Neutrophil (primary cell): ENCODE results near the gene TGFBR1.

Experiments used
- H3K27ac ChIP-seq: fragments of 200-600 bp; sonication (generic); 2 replicates; pipeline ENCODE4 v1.5.1; 2016; ENCODE audit warnings: mild to moderate bottlenecking, moderate library complexity
- H3K27me3 ChIP-seq: fragments of 200-600 bp; sonication (generic); 2 replicates; pipeline ENCODE4 v1.6.0; 2016; ENCODE audit warnings: mild to moderate bottlenecking
- H3K36me3 ChIP-seq: fragments of 200-600 bp; sonication (generic); 2 replicates; pipeline ENCODE4 v1.5.1; 2017
- H3K4me1 ChIP-seq, 2 experiments: fragments of 200-600 bp in 1 of 2; sonication (generic) in 1 of 2; 1 replicate in 1 of 2; 2 replicates in 1 of 2; pipeline versions ENCODE4 v1.5.1 to v1.6.1; 2013 to 2016; ENCODE audit warnings: low read depth in 1 of 2, low read length in 1 of 2, mild to moderate bottlenecking in 1 of 2, moderate library complexity in 1 of 2; ENCODE audit not compliant: control insufficient read depth in 1 of 2, insufficient read depth in 1 of 2
- H3K4me3 ChIP-seq, 2 experiments: fragments of 200-600 bp in 1 of 2; sonication (generic) in 1 of 2; 1 replicate in 1 of 2; 2 replicates in 1 of 2; pipeline ENCODE4 v1.5.1; 2013 to 2016; ENCODE audit warnings: low read depth in 1 of 2, low read length in 1 of 2, mild to moderate bottlenecking in 1 of 2, moderate library complexity in 1 of 2
- H3K9me3 ChIP-seq: fragments of 200-600 bp; sonication (generic); 2 replicates; pipeline ENCODE4 v1.5.1; 2016
- TF ChIP-seq, protein P1 (sequence below): fragments of 200-600 bp; sonication (generic); IDR thresholded peaks from 2 replicates; pipeline ENCODE4 v1.5.1; 2016; ENCODE audit warnings: antibody characterized with exemption

The TGFBR1 gene

DNA sequence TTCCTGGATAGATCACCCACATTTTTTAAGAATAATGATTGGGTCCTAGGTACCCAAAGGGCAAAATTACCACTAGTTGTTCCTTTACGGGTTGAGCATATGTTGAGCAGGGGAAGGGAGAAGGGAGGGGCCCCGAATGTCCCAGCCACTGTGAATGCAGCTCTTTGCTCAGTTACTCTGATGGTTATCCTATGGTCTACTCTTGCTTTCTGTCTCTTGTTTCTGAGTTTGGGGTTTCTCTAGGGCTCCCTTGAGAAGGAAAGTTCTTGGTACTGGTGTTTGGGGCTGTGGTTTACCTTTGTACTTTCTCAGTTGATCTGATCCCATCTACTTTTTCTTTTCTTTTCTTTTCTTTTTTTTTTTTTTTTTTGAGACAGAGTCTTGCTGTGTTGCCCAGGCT lies 61.2 kb downstream of the TGFBR1 start:
- Histone ChIP-seq H3K4me1 (peaks cover 0 to 11% of the 10 kb centered on the region in 2 experiments), H3K36me3 (no peaks in the 10 kb centered on the region), H3K4me3 (no peak overlapping the region), H3K27ac (no peak overlapping the region), H3K9me3 (no peaks in the 10 kb centered on the region), H3K27me3 (peaks cover 3% of the 10 kb centered on the region)
- TF ChIP-seq, protein P1, sequence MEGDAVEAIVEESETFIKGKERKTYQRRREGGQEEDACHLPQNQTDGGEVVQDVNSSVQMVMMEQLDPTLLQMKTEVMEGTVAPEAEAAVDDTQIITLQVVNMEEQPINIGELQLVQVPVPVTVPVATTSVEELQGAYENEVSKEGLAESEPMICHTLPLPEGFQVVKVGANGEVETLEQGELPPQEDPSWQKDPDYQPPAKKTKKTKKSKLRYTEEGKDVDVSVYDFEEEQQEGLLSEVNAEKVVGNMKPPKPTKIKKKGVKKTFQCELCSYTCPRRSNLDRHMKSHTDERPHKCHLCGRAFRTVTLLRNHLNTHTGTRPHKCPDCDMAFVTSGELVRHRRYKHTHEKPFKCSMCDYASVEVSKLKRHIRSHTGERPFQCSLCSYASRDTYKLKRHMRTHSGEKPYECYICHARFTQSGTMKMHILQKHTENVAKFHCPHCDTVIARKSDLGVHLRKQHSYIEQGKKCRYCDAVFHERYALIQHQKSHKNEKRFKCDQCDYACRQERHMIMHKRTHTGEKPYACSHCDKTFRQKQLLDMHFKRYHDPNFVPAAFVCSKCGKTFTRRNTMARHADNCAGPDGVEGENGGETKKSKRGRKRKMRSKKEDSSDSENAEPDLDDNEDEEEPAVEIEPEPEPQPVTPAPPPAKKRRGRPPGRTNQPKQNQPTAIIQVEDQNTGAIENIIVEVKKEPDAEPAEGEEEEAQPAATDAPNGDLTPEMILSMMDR, result no peak

DNA sequence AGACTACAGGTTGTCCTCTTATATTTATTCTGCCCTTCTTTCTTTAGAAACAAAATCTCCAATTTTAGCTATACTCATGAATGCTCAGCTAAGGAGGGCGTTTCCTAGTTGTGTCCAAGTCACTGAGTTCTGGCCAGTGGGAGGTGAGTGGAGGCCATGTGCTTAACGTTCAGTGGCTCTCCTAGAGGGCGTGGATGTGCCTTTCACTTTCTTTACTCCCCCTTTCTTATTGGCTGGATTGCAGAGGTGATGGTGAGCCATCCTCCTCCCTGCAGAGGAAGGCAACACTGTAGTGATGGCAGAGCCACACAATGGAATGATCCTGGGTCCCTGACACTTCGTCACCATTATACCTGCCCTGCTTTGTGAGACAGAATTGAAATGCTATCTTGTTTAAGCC lies 62.2 kb downstream of the TGFBR1 start:
- Histone ChIP-seq H3K4me3 (no peak overlapping the region), H3K27ac (no peak overlapping the region), H3K4me1 (peaks cover 0 to 11% of the 10 kb centered on the region in 2 experiments), H3K36me3 (no peaks in the 10 kb centered on the region), H3K9me3 (no peaks in the 10 kb centered on the region), H3K27me3 (no peaks in the 10 kb centered on the region)
- TF ChIP-seq, protein P1, result no peak

DNA sequence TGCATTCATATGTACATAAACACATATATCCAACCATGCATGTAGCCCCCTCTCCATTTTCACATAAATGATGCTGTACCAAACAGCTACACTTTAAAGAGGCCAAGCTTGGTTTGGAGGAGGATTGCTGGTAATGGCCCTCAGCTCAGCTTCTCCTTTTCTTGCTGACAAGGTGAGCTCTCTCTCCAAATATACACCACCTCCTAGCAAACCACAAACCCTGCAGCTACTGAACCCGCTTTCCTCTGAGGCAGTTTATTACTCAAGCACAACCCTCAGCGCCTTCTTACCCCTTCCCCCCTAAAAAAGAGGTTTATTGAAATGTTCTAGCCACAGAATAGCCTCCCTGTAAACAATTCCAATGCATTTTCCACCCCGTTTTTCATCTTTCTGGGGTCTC lies 62.8 kb downstream of the TGFBR1 start:
- H3K4me1 ChIP-seq, result peaks cover 0 to 11% of the 10 kb centered on the region in 2 experiments
- no peak overlapping the region for H3K4me3 ChIP-seq
- H3K27ac ChIP-seq, result no peak overlapping the region
- no peaks in the 10 kb centered on the region for H3K27me3 ChIP-seq
- H3K9me3 ChIP-seq, result no peaks in the 10 kb centered on the region
- TF ChIP-seq, protein P1, result no peak
- no peaks in the 10 kb centered on the region for H3K36me3 ChIP-seq

DNA sequence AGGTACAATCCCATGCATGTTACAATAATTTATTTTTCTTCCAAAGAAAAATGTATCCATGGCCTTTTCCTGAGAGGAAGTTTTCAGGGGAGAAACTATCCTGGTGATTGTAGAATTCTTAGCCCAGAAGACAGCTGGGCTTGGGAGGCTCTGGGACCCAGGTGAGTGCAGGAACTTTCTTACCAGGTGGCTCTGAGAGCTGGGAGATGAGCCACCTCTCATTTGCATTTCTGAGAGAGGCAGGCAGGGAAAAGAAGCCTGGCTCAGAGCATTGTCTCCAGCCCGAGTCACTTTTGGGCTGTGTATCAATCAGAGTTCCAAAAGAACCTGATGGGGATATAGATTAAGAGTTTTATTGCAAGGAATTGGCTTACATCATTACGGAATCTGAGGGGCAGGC lies 64.2 kb downstream of the TGFBR1 start:
- H3K4me1 ChIP-seq, result peaks cover 0 to 11% of the 10 kb centered on the region in 2 experiments
- H3K27me3 ChIP-seq, result no peaks in the 10 kb centered on the region
- no peaks in the 10 kb centered on the region for H3K9me3 ChIP-seq
- no peak overlapping the region for H3K4me3 ChIP-seq
- TF ChIP-seq, protein P1, result no peak
- no peaks in the 10 kb centered on the region for H3K36me3 ChIP-seq
- H3K27ac ChIP-seq, result no peak overlapping the region

DNA sequence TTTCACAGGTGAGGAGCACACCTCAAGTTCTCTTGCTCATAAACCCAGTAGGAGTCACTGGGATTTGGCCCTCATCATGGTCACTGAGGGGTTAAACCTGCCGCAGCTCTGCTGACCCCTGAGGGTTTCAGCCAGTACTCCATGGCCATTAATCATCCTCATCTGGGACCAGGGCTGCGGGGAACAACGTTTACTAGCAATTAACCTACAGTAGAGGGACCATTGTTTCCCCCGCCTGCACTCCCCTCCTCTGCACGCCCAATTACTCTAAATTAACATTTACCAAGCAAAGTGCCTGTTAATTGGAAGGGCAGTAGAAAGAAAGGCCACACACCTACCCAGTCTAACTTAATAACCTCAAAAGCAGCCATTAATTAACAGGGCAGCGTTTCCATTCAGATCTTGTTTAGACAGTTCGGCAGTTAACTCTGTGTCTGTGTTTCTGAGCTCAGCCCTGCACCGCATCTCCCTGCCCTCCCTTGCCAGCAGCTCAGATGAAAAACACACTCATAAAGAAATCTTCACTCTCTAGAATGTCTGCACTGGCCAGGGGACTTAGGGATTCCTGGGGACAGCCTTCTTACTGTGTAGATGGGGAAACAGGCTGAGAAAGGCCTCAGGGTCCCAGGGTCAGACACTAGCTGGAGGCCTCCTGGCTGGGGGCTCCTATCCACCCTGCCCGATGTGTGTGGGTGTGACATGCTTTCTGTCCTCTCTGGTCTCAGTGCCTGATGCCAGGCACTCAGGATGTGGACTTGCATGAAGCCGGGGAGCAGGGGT lies 65.3 kb downstream of the TGFBR1 start:
- no peak overlapping the region for H3K4me3 ChIP-seq
- no peaks in the 10 kb centered on the region for H3K9me3 ChIP-seq
- no peaks in the 10 kb centered on the region for H3K27me3 ChIP-seq
- no peak overlapping the region for H3K27ac ChIP-seq
- peaks cover 0 to 11% of the 10 kb centered on the region in 2 experiments for H3K4me1 ChIP-seq
- no peaks in the 10 kb centered on the region for H3K36me3 ChIP-seq
- TF ChIP-seq, protein P1, result no peak
